Measurements from ENCODE around the gene MBOAT2.

DNA sequence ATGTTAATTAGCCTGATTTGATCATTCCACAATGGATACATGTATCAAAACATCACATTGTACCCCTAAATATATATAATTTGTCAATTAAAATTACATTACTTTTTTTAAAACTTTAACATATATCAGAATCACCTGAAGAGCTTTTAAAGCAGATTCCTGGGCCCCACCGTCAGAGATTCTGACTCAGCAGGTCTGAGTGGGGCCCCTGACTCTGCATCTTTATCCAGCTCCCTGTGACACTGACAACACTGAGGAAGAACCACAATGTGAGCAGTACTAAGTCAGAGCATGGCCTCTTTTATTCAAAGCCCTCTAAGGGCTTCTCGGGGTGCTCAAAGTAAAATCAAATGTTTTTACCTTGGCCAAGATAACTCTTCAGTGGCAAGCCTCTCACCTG lies 175.8 kb downstream of the MBOAT2 start:
- no peak for TF ChIP-seq CTCF (conservative IDR thresholded peaks at IDR 0.05; ENCODE audit: low read depth, low read length)
- no peak for TF ChIP-seq EZH2 (IDR thresholded peaks at IDR 0.05; ENCODE audit: borderline replicate concordance, low read depth, low read length, poor library complexity, severe bottlenecking)
